Astrocyte (in vitro differentiated cells and primary cell): Measurements from ENCODE around the gene ZSWIM4. TPM values are rescaled to one million over a fixed set of nuclear protein-coding genes. Genes with fewer than 3 reads are reported as not detected.
A peak's percentile ranks its signal among the peaks of the same experiment; 100 is the strongest.

Experiments
- DNase-seq: peaks from one replicate; pipeline ENCODE4 v3.0.0-alpha.2; 2010; ENCODE audit warnings: low read depth
- FAIRE-seq: peaks from 2 replicates; lab custom pipeline; 2011; peaks lifted over from hg19 to GRCh38; lab: Jason Lieb, UNC
- H2AFZ ChIP-seq: 2 replicates; pipeline ENCODE4 v1.6.0; 2012; ENCODE audit warnings: low read depth, low read length, inconsistent platforms
- H3K27ac ChIP-seq: 2 replicates; pipeline ENCODE4 v1.5.1; 2011; ENCODE audit warnings: low read depth, low read length, inconsistent platforms
- H3K27me3 ChIP-seq: 2 replicates; pipeline ENCODE4 v1.6.0; 2011; ENCODE audit warnings: low read length, inconsistent platforms; ENCODE audit not compliant: insufficient read depth
- H3K36me3 ChIP-seq: 2 replicates; pipeline ENCODE4 v1.5.1; 2011; ENCODE audit warnings: low read length, inconsistent platforms; ENCODE audit not compliant: insufficient read depth
- H3K4me1 ChIP-seq: 2 replicates; pipeline ENCODE4 v1.5.1; 2011; ENCODE audit warnings: low read length, inconsistent platforms; ENCODE audit not compliant: insufficient read depth
- H3K4me2 ChIP-seq: 2 replicates; pipeline ENCODE4 v1.6.0; 2012; ENCODE audit warnings: low read length, inconsistent platforms
- H3K4me3 ChIP-seq: 2 replicates; pipeline ENCODE4 v1.5.1; 2011; ENCODE audit warnings: low read depth, mild to moderate bottlenecking, low read length, inconsistent platforms; ENCODE audit not compliant: insufficient read depth
- H3K79me2 ChIP-seq: 2 replicates; pipeline ENCODE4 v1.6.0; 2012; ENCODE audit warnings: mild to moderate bottlenecking, low read length, inconsistent platforms; ENCODE audit not compliant: insufficient read depth
- H3K9ac ChIP-seq: 2 replicates; pipeline ENCODE4 v1.6.0; 2012; ENCODE audit warnings: mild to moderate bottlenecking, low read length, inconsistent platforms
- H3K9me3 ChIP-seq: 2 replicates; pipeline ENCODE4 v1.5.1; 2012; ENCODE audit warnings: low read depth, mild to moderate bottlenecking, low read length, inconsistent platforms; ENCODE audit not compliant: insufficient read depth
- H4K20me1 ChIP-seq: 2 replicates; pipeline ENCODE4 v1.6.0; 2012; ENCODE audit warnings: low read length, inconsistent platforms; ENCODE audit not compliant: insufficient read depth
- H3K27ac Mint-ChIP-seq: one replicate; pipeline ENCODE4 v1.8.0; 2021; ENCODE audit warnings: mild to moderate bottlenecking, mixed read lengths; ENCODE audit not compliant: unreplicated experiment
- H3K27me3 Mint-ChIP-seq: one replicate; pipeline ENCODE4 v1.8.0; 2021; ENCODE audit warnings: low read depth, mixed read lengths; ENCODE audit not compliant: unreplicated experiment
- H3K36me3 Mint-ChIP-seq: one replicate; pipeline ENCODE4 v1.8.0; 2021; ENCODE audit warnings: low read depth, mixed read lengths; ENCODE audit not compliant: unreplicated experiment
- H3K4me1 Mint-ChIP-seq: one replicate; pipeline ENCODE4 v1.8.0; 2021; ENCODE audit warnings: low read depth, mixed read lengths; ENCODE audit not compliant: unreplicated experiment
- H3K4me3 Mint-ChIP-seq: one replicate; pipeline ENCODE4 v1.8.0; 2021; ENCODE audit warnings: mild to moderate bottlenecking, moderate library complexity, mixed read lengths; ENCODE audit not compliant: unreplicated experiment
- H3K9me3 Mint-ChIP-seq: one replicate; pipeline ENCODE4 v1.8.0; 2021; ENCODE audit warnings: mild to moderate bottlenecking, mixed read lengths; ENCODE audit not compliant: unreplicated experiment
- EZH2 ChIP-seq: IDR thresholded peaks from 2 replicates; pipeline ENCODE4 v1.6.1; 2012; ENCODE audit warnings: mild to moderate bottlenecking, low read length, inconsistent platforms; ENCODE audit not compliant: insufficient read depth
- total RNA-seq: library from RNA; stranded (reverse); gene quantifications from 2 replicates; pipeline ENCODE4 v1.2.1, GENCODE V29; 2021
- TF ChIP-seq, protein P1 (sequence below): IDR thresholded peaks from 2 replicates; pipeline ENCODE4 v1.5.1; 2011; ENCODE audit warnings: low read depth, mild to moderate bottlenecking, inconsistent platforms, low read length, moderate library complexity; ENCODE audit not compliant: insufficient read depth

The ZSWIM4 gene
- total RNA-seq, 1 donor from 2014 or later = 10.6 TPM

DNA sequence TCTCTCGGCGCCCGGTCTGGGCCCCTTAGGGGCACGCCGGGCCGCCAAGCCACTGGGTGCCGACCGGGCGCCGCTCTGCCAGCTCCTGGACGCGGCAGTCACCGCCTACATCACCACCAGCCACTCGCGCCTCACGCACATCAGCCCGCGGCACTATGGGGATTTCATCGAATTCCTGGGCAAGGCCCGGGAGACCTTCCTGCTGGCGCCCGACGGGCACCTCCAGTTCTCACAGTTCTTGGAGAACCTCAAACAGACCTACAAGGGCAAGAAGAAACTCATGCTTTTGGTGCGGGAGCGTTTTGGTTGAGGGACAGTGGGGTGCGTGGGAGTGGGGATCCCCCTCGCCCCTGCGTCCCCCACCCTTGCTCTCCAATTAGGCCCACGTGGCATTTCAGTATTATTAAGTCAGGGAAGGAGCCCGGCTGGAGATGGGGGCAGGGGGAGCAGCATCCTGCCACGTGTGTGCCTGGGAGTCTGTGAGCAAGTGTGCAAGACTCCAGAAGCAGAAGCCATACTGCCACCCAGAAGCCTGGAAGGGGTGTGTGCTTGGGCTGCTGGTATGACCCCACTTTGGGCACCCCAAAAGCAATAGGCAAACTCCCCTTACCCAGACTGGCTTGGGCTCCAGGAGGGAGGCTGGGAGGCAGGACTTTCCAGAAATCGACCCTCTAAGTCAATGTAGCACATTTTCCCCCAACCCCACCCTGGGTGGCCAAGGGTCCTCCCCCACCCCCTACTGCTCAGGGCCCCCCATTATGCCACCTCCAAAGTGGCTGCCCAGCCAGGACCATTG, 35.7 kb downstream of the ZSWIM4 start:
- peaks cover 16% of the 10 kb centered on the region for H3K36me3 Mint-ChIP-seq
- H3K4me3 Mint-ChIP-seq = no peak overlapping the region
- Histone ChIP-seq H3K4me3 (no peak overlapping the region), H4K20me1 (peaks cover 64% of the 10 kb centered on the region), H3K27ac (no peak overlapping the region), H3K4me1 (peaks cover 22% of the 10 kb centered on the region), H3K9me3 (no peaks in the 10 kb centered on the region), H3K4me2 (no peak overlapping the region), H2AFZ (no peak overlapping the region), H3K36me3 (peaks cover 14% of the 10 kb centered on the region), H3K9ac (no peak overlapping the region), H3K79me2 (peaks cover 20% of the 10 kb centered on the region), H3K27me3 (no peaks in the 10 kb centered on the region)
- peaks cover 6% of the 10 kb centered on the region for H3K9me3 Mint-ChIP-seq
- TF ChIP-seq EZH2 = no peak
- TF ChIP-seq, protein P1, sequence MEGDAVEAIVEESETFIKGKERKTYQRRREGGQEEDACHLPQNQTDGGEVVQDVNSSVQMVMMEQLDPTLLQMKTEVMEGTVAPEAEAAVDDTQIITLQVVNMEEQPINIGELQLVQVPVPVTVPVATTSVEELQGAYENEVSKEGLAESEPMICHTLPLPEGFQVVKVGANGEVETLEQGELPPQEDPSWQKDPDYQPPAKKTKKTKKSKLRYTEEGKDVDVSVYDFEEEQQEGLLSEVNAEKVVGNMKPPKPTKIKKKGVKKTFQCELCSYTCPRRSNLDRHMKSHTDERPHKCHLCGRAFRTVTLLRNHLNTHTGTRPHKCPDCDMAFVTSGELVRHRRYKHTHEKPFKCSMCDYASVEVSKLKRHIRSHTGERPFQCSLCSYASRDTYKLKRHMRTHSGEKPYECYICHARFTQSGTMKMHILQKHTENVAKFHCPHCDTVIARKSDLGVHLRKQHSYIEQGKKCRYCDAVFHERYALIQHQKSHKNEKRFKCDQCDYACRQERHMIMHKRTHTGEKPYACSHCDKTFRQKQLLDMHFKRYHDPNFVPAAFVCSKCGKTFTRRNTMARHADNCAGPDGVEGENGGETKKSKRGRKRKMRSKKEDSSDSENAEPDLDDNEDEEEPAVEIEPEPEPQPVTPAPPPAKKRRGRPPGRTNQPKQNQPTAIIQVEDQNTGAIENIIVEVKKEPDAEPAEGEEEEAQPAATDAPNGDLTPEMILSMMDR = no peak
- no peak for DNase-seq
- FAIRE-seq = no peak
- H3K27ac Mint-ChIP-seq = no peak overlapping the region
- H3K4me1 Mint-ChIP-seq = peaks cover 7% of the 10 kb centered on the region
- no peaks in the 10 kb centered on the region for H3K27me3 Mint-ChIP-seq

DNA sequence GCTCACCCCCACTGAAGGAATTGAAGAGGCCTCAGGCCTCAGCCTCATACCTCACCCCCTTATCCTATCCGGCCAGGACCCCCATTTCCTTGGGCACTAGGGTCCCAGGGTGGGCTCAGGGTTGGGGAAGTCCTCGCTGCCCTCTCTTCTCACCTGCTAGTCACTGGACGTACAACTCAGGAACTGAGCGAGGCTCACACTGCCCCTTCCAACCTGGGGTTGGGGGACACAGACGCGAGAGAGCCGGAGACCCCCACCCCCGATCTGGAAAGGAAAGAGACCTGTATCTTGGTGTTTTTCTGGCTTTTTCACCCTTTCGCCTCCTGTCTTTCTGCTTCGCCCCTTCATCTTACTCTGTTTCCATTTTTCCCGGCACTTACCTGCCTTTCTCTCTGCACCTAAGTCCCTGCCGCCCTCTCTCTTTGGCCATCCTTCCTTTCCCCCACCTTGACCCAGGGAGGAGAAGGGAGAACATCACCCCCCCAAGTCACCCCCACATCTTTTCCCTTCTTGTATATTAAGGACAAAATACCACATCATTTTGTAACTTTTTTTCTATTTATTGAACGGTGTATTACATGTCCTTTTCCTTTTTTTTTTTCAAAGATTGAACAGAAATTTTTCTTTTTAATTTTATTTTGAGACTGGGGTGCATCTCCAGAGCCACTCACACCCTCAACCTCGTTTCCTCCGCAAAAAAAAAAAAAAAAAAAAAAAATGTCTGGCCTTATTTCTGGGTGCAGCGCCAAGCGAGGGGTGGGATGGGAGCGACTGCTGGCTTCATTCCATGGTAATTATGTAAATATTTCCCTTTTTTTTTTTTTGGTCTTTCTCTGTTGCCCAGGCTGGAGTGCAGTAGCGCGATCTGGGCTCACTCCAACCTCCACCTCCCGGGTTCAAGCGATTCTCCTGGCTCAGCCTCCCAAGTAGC, 36.6 kb downstream of the ZSWIM4 start:
- Histone ChIP-seq H3K79me2 (peaks cover 29% of the 10 kb centered on the region), H3K4me2 (no peak overlapping the region), H3K27me3 (no peaks in the 10 kb centered on the region), H3K9me3 (no peaks in the 10 kb centered on the region), H3K36me3 (peaks cover 17% of the 10 kb centered on the region), H3K4me1 (peaks cover 30% of the 10 kb centered on the region), H2AFZ (no peak overlapping the region), H4K20me1 (peaks cover 69% of the 10 kb centered on the region), H3K4me3 (no peak overlapping the region), H3K27ac (no peak overlapping the region), H3K9ac (no peak overlapping the region)
- DNase-seq (no peak), FAIRE-seq (no peak)
- peaks cover 3% of the 10 kb centered on the region for H3K9me3 Mint-ChIP-seq
- peak overlapping the region; percentile 40 for H3K4me3 Mint-ChIP-seq
- peaks cover 13% of the 10 kb centered on the region for H3K36me3 Mint-ChIP-seq
- peaks cover 9% of the 10 kb centered on the region for H3K4me1 Mint-ChIP-seq
- TF ChIP-seq EZH2 = no peak
- TF ChIP-seq, protein P1 = no peak
- peak overlapping the region; percentile 47 for H3K27ac Mint-ChIP-seq
- H3K27me3 Mint-ChIP-seq = no peaks in the 10 kb centered on the region
